Kidney epithelial cell (primary cell): ENCODE data around the gene ABTB2. TPM values are rescaled to one million over a fixed set of nuclear protein-coding genes. Genes with fewer than 3 reads are reported as not detected.

Experiments
- DNase-seq: peaks from one replicate; pipeline ENCODE4 v3.0.0-alpha.2; 2010; ENCODE audit warnings: low read depth
- H3K27me3 ChIP-seq: 2 replicates; pipeline ENCODE4 v1.6.0; 2011; ENCODE audit warnings: low read length; ENCODE audit not compliant: control insufficient read depth, insufficient read depth
- H3K36me3 ChIP-seq: 2 replicates; pipeline ENCODE4 v1.5.1; 2011; ENCODE audit warnings: low read length; ENCODE audit not compliant: control insufficient read depth, insufficient read depth
- H3K4me3 ChIP-seq: 2 replicates; pipeline ENCODE4 v1.5.1; 2011; ENCODE audit warnings: low read depth, mild to moderate bottlenecking, control low read depth, low read length
- CTCF ChIP-seq: IDR thresholded peaks from 2 replicates; pipeline ENCODE4 v1.5.1; 2011; ENCODE audit warnings: mild to moderate bottlenecking, moderate library complexity, low read length, control low read depth, inconsistent platforms; ENCODE audit not compliant: insufficient read depth, poor library complexity, severe bottlenecking
- total RNA-seq: library from RNA; depleted of rRNA; stranded (reverse); fragments of >200 nt; gene quantifications from 2 replicates; pipeline ENCODE4 v1.2.3, GENCODE V29; 2015

The ABTB2 gene
- total RNA-seq, 1 donor from 2014 or later: 26.8 TPM

GRCh38 chr11:34344410-34344767, 13.4 kb downstream of the ABTB2 start:
- Histone ChIP-seq H3K4me3 (no peak overlapping the region), H3K36me3 (no peaks in the 10 kb centered on the region), H3K27me3 (no peaks in the 10 kb centered on the region)
- TF ChIP-seq CTCF: no peak
- no peak for DNase-seq

GRCh38 chr11:34343686-34344085, 14.1 kb downstream of the ABTB2 start:
- TF ChIP-seq CTCF: no peak
- Histone ChIP-seq H3K4me3 (no peak overlapping the region), H3K27me3 (no peaks in the 10 kb centered on the region), H3K36me3 (no peaks in the 10 kb centered on the region)
- no peak for DNase-seq

GRCh38 chr11:34343153-34343552, 14.7 kb downstream of the ABTB2 start:
- no peaks in the 10 kb centered on the region for H3K27me3 ChIP-seq
- no peak overlapping the region for H3K4me3 ChIP-seq
- TF ChIP-seq CTCF: no peak
- DNase-seq: peak; percentile 85
- H3K36me3 ChIP-seq: no peaks in the 10 kb centered on the region

- H3K36me3 ChIP-seq: no peaks in the 10 kb centered on the region
- H3K4me3 ChIP-seq: no peak overlapping the region
- no peaks in the 10 kb centered on the region for H3K27me3 ChIP-seq
- TF ChIP-seq CTCF: no peak
- DNase-seq: no peak
Measured at GRCh38 chr11:34341931-34342533, 15.8 kb downstream of the ABTB2 start.

- no peak for TF ChIP-seq CTCF
- H3K4me3 ChIP-seq: no peak overlapping the region
- DNase-seq: no peak
Measured at GRCh38 chr11:34341096-34341495, 16.7 kb downstream of the ABTB2 start.

GRCh38 chr11:34340653-34341052, 17.2 kb downstream of the ABTB2 start:
- Histone ChIP-seq H3K4me3 (no peak overlapping the region), H3K36me3 (no peaks in the 10 kb centered on the region), H3K27me3 (no peaks in the 10 kb centered on the region)
- no peak for DNase-seq
- TF ChIP-seq CTCF: no peak

More at GRCh38 chr11:34341096-34341495, 16.7 kb downstream of the ABTB2 start:
- no peaks in the 10 kb centered on the region for H3K36me3 ChIP-seq
- no peaks in the 10 kb centered on the region for H3K27me3 ChIP-seq
